Activated T-cell treated with anti-CD3 and anti-CD28 coated beads, Interleukin-2, amount 50 U/mL, for 48 hours (primary cell): ENCODE results near the gene LDLR.
A peak's percentile ranks its signal among the peaks of the same experiment; 100 is the strongest.
"Not testable (repeated sequence)": the region's sequence is repeated elsewhere in the genome, so short reads cannot be mapped to it uniquely, and the experiment has no call there.

ENCODE experiments used
- DNase-seq, 2 experiments: peaks; one replicate each; pipeline ENCODE4 v3.0.0-alpha.2; 2020

LDLR gene

DNA sequence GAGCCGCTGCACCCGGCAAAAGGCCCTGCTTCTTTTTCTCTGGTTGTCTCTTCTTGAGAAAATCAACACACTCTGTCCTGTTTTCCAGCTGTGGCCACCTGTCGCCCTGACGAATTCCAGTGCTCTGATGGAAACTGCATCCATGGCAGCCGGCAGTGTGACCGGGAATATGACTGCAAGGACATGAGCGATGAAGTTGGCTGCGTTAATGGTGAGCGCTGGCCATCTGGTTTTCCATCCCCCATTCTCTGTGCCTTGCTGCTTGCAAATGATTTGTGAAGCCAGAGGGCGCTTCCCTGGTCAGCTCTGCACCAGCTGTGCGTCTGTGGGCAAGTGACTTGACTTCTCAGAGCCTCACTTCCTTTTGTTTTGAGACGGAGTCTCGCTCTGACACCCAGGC is 17.2 kb downstream of the LDLR start:
- no peak for DNase-seq

DNA sequence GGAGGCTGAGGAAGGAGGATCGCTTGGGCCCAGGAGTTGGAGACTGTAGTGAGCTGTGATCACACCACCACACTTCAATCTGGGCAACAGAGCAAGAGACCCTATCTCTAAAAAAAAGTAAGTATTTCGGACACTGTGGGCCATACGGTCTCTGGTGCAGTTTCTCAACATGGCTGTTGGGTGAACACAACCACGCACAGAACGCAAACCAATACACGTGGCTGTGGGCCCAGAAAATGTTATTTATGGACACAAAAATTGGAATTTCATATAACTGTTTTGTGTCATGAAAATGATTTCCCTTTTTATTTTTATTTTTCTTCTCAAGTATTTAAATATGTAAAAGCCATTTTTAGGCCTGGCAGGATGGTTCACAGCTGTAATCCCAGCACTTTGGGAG is 19.5 kb downstream of the LDLR start:
- DNase-seq: no peak

DNA sequence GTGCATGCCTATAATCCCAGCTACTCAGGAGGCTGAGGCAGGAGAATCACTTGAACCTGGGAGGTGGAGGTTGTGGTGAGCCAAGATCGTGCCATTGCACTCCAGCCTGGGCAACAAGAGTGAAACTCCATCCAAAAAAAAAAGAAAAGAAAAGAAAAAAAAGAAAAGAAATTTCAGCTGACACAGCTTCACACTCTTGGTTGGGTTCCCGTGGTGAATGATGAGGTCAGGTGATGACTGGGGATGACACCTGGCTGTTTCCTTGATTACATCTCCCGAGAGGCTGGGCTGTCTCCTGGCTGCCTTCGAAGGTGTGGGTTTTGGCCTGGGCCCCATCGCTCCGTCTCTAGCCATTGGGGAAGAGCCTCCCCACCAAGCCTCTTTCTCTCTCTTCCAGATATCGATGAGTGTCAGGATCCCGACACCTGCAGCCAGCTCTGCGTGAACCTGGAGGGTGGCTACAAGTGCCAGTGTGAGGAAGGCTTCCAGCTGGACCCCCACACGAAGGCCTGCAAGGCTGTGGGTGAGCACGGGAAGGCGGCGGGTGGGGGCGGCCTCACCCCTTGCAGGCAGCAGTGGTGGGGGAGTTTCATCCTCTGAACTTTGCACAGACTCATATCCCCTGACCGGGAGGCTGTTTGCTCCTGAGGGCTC is 22.0 kb downstream of the LDLR start:
- no peak for DNase-seq

DNA sequence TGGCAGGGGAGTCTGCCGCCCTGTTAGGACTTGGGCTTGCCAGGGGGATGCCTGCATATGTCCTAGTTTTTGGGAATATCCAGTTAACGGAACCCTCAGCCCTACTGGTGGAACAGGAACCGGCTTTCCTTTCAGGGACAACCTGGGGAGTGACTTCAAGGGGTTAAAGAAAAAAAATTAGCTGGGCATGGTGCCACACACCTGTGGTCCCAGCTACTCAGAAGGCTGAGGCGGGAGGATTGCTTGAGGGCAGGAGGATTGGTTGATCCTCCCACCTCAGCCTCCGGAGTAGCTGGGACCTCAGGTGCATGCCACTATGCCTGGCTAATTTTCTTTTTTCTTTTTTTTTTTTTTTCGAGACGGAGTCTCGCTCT is 22.5 kb downstream of the LDLR start:
- DNase-seq: no peak

DNA sequence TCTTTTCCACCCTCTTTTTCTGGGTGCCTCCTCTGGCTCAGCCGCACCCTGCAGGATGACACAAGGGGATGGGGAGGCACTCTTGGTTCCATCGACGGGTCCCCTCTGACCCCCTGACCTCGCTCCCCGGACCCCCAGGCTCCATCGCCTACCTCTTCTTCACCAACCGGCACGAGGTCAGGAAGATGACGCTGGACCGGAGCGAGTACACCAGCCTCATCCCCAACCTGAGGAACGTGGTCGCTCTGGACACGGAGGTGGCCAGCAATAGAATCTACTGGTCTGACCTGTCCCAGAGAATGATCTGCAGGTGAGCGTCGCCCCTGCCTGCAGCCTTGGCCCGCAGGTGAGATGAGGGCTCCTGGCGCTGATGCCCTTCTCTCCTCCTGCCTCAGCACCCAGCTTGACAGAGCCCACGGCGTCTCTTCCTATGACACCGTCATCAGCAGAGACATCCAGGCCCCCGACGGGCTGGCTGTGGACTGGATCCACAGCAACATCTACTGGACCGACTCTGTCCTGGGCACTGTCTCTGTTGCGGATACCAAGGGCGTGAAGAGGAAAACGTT is 24.0 kb downstream of the LDLR start:
- DNase-seq: no peak

DNA sequence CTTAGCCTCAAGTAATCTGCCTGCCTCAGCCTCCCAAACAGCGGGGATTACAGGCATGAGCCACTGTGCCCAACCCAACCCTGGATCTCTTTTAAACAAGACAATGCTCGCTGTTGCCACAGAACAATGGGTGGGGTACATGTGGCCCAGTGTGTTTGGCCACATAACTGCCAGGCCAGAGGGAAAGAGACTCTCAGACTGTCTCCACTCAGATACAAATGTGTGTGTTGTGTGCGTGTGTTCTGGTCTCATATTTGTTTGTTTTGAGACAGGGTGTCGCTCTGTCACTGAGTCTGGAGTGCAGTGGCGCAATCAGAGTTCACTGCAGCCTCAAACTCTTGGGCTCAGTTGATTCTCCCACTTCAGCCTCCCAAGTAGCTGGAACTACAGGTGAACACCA is 25.8 kb downstream of the LDLR start:
- no peak for DNase-seq

DNA sequence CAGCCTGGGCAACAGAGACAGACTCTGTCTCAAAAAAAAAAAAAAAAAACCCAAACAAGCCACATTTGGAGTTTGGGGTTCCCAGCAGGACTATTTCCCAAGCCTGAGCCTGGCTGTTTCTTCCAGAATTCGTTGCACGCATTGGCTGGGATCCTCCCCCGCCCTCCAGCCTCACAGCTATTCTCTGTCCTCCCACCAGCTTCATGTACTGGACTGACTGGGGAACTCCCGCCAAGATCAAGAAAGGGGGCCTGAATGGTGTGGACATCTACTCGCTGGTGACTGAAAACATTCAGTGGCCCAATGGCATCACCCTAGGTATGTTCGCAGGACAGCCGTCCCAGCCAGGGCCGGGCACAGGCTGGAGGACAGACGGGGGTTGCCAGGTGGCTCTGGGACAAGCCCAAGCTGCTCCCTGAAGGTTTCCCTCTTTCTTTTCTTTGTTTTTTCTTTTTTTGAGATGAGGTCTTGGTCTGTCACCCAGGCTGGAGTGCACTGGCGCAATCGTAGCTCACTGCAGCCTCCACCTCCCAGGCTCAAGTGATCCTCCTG is 26.7 kb downstream of the LDLR start:
- DNase-seq: no peak

DNA sequence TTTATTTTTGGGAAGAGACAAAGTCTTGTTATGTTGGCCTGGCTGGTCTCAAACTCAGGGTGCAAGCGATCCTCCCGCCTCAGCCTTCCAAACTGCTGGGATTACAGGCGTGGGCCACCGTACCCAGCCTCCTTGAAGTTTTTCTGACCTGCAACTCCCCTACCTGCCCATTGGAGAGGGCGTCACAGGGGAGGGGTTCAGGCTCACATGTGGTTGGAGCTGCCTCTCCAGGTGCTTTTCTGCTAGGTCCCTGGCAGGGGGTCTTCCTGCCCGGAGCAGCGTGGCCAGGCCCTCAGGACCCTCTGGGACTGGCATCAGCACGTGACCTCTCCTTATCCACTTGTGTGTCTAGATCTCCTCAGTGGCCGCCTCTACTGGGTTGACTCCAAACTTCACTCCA is 27.2 kb downstream of the LDLR start:
- no peak for DNase-seq

DNA sequence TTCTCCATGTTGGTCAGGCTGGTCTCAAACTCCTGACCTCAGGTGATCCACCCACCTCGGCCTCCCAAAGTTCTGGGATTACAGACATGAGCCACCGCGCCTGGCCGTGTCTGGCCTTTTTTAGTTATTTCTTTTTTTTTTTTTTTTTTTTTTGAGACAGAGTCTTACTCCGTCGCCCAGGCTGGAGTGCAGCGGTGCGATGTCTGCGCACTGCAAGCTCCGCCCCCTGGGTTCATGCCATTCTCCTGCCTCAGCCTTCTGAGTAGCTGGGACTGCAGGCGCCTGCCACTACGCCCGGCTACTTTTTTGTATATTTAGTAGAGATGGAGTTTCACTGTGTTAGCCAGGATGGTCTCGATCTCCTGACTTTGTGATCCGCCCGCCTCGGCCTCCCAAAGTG is 32.7 kb downstream of the LDLR start:
- not testable (repeated sequence) for DNase-seq

DNA sequence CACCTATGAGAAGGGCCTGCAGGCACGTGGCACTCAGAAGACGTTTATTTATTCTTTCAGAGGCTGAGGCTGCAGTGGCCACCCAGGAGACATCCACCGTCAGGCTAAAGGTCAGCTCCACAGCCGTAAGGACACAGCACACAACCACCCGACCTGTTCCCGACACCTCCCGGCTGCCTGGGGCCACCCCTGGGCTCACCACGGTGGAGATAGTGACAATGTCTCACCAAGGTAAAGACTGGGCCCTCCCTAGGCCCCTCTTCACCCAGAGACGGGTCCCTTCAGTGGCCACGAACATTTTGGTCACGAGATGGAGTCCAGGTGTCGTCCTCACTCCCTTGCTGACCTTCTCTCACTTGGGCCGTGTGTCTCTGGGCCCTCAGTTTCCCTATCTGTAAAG is 33.9 kb downstream of the LDLR start:
- DNase-seq: no peak

DNA sequence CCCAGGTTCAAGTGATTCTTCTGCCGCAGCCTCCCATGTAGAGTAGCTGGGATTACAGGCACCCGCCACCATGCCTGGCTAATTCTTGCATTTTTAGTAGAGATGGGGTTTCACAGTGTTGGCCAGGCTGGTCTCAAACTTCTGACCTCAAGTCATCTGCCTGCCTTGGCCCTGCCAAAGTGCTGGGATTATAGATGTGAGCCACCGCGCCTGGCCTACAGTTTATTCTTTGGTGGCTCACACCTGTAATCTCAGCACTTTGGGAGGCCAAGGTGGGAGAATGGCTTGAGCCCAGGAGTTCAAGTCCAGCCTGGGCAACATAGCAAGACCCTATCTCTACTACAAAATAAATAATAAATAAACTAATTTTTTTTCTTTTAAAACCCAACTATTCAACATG is 34.9 kb downstream of the LDLR start:
- DNase-seq: not testable (repeated sequence)

DNA sequence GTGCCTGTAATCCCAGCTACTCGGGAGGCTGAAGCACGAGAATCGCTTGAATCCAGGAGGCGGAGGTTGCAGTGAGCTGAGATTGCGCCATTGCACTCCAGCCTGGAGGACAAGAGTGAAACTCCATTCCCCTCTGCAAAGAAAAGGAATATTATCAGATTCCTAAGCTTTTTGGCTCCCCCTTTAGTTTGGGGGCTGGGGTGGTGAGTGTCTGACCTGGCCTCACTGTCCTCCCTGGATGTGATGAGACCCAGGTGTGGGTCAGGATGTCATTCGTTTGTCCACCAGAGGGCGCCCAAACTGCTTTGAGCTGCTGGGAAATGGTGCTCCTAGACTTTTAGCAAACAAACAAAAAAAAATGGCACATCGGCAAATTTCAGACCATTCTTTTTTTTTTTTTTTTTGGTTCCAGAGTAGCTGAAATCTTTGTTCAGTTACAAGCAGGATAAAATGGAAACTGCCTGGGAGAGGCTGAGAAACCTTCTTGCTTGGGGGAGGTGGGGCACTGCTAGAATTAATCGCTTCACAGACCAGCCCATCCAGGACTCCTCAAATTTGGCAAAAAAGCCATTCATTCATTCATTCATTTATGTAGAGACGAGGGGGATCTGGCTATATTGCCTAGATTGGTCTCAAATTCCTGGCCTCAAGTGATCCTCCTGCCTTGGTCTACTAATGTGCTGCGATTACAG is 36.9 kb downstream of the LDLR start:
- peak; percentile 85 to 87 for DNase-seq

DNA sequence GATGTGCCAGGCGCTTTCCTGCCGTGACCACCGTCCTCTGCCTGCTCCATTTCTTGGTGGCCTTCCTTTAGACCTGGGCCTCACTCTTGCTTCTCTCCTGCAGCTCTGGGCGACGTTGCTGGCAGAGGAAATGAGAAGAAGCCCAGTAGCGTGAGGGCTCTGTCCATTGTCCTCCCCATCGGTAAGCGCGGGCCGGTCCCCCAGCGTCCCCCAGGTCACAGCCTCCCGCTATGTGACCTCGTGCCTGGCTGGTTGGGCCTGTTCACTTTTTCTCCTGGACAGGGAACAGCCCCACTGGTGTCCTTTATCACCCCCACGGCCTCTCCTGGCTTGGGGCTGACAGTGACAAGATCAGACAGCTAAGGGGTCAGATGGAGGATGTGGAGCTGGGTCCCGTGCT is 38.6 kb downstream of the LDLR start:
- no peak for DNase-seq

DNA sequence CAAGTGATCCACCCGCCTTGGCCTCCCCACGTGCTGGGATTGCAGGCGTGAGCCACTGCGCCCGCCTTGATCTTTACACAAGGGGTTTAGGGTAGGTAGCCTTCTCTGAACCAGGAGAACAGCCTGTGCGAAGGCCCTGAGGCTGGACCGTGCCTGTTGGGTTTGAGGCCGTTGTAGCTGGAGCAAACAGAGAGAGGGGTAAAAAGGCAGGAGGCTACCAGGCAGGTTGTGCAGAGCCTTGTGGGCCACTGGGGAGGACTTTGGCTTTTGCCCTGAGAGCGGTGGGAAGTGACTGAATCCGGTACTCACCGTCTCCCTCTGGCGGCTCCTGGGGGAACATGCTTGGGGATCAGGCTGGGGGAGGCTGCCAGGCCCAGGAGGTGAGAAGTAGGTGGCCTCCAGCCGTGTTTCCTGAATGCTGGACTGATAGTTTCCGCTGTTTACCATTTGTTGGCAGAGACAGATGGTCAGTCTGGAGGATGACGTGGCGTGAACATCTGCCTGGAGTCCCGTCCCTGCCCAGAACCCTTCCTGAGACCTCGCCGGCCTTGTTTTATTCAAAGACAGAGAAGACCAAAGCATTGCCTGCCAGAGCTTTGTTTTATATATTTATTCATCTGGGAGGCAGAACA is 41.7 kb downstream of the LDLR start:
- DNase-seq: peak; percentile 84 to 86

DNA sequence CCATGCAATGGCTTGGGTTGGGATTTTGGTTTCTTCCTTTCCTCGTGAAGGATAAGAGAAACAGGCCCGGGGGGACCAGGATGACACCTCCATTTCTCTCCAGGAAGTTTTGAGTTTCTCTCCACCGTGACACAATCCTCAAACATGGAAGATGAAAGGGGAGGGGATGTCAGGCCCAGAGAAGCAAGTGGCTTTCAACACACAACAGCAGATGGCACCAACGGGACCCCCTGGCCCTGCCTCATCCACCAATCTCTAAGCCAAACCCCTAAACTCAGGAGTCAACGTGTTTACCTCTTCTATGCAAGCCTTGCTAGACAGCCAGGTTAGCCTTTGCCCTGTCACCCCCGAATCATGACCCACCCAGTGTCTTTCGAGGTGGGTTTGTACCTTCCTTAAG is 42.2 kb downstream of the LDLR start:
- no peak for DNase-seq

DNA sequence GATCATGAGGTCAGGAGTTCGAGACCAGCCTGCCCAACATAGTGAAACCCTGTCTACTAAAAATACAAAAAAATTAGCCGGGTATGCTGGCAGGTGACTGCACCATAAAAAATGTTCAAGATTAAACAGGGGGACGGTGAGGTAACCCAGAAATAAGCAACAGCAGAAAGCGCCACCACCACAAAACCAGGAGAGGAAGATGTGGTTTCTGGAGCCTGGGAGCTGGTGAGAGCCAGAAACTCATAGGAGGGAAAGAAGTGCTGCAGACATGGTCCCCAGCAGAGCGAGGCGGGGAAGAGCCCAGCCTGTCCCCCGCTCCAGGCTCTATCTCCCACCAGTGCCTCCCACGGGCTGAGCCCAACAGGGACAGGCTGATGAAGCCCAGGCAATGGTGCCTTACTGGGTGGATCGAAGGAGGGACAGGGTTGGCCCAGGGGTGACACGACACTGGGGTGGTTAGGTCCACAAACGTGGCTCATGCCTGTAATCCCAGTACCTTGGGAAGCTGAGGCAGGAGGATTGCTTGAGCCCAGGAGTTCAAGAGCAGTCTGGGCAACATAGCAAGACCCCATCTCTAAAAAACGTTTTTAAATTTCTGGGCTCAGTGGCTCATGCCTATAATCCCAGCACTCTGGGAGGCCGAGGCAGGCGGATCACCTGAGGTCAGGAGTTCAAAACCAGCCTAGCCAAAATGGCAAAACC is 47.3 kb downstream of the LDLR start:
- no peak for DNase-seq

DNA sequence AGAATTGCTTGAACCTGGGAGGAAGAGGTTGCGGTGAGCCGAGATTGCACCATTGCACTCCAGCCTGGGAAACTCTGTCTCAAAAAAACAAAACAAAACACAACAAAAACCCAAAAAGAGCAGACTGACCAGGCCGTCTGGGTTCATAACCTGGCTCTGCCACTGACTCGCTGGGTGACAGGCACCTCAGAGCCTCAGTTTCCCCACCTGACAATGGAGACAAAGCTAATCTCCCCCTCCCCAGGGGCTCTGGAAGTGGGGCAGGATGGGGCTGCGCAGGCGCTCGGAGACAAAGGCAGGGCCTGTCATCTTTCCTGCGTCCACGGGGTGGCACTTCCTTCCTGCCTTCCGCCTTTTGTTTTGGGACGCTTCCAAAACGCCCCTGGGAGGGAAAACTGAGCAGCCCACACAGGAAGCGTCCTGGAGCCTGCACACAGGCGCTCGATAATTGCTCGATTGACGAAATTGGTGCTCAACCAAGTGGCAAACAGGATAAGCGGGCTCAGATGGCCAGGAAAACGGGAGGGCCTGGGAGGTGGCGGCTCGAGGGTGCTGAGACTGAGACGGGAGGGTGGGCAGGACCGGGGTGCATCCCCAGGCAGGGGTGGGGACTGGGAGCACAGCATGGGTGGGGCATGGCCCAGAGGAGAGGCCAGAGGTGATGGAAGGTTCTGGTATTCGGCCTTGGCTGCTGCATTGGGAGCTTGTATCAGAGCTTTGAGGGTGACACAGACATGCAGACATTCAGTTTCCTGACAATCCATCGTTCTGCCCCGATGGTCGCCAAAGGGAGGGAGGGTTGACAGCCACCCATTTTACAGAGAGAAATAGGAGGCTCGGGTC is 48.5 kb downstream of the LDLR start:
- peak; percentile 66 to 67 for DNase-seq

DNA sequence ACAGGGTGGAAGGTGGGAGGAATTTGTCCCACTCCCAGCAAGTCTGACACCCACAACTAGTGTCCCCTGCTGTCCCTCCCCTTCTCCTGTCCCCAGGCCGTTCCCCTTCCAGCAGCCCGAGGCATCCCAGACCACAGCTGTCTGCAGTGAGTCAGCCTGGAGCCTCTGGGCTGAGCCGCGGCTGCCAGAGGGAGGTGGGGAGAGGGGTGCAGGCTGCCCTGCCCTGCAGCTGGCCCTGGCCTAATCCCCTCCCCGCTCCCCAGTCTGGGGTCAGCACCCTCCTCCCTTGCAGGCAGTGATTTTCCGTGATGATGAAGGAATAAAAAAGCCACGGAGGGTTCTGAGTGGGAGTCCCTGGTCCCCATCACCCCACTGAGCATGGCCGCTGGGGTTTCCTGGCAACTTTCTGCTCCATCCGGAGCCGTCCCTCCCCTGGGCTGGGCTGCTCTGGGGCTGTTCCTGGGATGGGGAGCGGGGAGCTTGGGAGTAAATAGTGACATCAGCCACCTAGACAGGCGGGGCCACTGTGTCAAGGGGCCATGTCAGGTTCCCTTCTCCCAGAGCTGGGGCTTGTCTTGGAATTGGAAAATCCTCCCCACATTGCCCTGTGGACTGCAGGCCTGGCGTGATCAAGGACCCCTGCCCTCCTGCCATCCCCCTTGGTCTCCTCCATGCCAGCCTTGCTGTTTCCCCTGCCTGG is 49.5 kb downstream of the LDLR start:
- no peak for DNase-seq

DNA sequence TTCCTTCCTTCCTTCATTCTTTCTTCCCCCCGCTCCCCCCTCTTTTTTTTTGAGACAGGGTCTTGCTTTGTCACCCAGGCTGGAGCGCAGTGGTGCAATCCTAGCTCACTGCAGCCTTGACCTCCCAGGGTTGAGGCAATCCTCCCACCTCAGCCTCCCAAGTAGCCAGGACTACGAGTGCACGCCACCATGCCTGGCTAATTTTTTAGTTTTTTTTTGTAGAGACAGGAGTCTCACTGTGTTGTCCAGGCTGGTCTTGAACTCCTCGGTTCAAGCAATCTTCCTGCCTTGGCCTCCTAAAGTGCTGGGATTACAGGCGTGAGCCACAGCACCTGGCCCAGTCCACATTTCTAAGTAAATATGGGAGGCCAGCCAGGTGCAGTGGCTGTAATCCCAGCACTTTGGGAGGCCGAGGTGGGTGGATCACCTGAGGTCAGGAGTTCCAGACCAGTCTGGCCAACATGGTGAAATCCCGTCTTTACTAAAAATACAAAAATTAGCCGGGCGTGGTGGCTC is 50.8 kb downstream of the LDLR start:
- not testable (repeated sequence) for DNase-seq

DNA sequence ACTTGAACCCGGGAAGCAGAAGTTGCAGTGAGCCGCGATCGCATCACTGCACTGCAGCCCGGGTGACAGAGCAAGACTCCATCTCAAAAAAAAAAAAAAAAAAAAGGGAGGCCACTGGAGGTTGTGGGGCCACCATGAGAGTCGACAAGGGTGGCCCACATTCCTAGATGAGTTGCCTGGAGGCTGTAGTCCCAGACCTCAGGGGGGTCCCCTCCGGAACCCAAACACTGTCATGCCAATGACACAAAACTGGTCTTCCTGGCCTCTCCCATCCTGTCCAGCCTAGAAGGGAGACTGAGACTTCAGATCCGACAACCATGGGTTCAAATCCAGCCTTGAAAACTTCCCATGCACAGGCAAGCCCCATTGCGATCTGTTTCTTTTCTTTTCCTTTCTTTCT is 51.6 kb downstream of the LDLR start:
- DNase-seq: no peak

DNA sequence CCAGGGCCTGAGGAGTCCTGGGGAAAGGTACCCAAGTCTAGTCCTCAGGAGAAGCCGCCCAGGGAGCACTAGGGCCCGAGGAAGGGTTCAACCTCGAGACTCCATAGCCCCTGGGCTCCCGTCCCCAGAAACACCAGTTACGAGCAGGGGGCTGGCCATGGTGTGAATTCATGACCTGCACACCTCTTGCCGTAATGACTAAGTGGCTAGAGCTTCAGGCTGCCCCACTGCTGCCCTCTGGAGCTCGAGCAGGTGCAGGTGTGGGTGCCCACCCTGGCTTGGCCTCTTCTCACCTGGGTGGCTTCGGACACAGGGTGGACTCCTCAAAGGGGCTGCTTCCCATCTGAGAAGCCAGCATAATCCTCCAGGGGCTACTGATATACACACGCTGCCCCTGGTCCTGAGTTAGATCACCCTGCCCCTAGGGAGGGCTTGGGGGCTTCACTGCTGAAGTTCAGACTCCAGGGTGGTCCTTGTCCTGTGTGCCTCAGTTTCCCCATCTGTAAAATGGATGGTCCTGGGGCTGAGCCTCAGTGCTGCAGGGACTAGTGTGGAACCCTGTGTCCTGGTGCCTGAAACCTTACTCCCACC is 52.8 kb downstream of the LDLR start:
- no peak for DNase-seq
